Caco-2 (cell line): ENCODE results near the gene ZNF653. TPM values are rescaled to one million over a fixed set of nuclear protein-coding genes. Genes with fewer than 3 reads are reported as not detected.

Experiments
- BruUV-seq: library from RNA; stranded (reverse); fragments of 400-500 nt; replicated peaks from 2 replicates; lab custom pipeline; 2021; lab: Mats Ljungman, UMichigan
- CTCF ChIA-PET: fragments of 300-600 bp; sonication (Branson Sonifier 250); formaldehyde crosslinking; loops from one replicate; lab custom pipeline; 2022; ENCODE audit warnings: antibody characterized with exemption; lab: Charles Lee
- POLR2A ChIA-PET: fragments of 300-600 bp; sonication (Branson Sonifier 250); formaldehyde crosslinking; loops from one replicate; lab custom pipeline; 2022; ENCODE audit warnings: antibody characterized with exemption; lab: Charles Lee
- DNase-seq, 2 experiments: peaks; one replicate each; pipeline versions ENCODE4 v3.0.0 to v3.0.0-alpha.2; 2020 to 2022
- H3K27me3 ChIP-seq: replicated peaks from 2 replicates; pipeline ENCODE4 v1.6.0; 2011; ENCODE audit warnings: low read length; ENCODE audit not compliant: control insufficient read depth, insufficient read depth
- H3K36me3 ChIP-seq: 2 replicates; pipeline ENCODE4 v1.5.1; 2011; ENCODE audit warnings: low read length; ENCODE audit not compliant: control insufficient read depth, insufficient read depth
- H3K4me1 ChIP-seq: fragments of 250-450 bp; sonication (Bioruptor Pico); 2 replicates; pipeline ENCODE4 v1.5.1; 2020; ENCODE audit warnings: mild to moderate bottlenecking
- H3K4me3 ChIP-seq: 2 replicates; pipeline ENCODE4 v1.5.1; 2011; ENCODE audit warnings: low read depth, mild to moderate bottlenecking, control low read depth, low read length
- H3K9me3 ChIP-seq: fragments of 250-450 bp; sonication (Bioruptor Pico); 2 replicates; pipeline ENCODE4 v1.5.1; 2020; ENCODE audit warnings: mild to moderate bottlenecking, moderate library complexity
- H3K27ac Mint-ChIP-seq: one replicate; pipeline ENCODE4 v1.8.0; 2022; ENCODE audit warnings: mixed read lengths; ENCODE audit not compliant: unreplicated experiment
- H3K27me3 Mint-ChIP-seq: one replicate; pipeline ENCODE4 v1.8.0; 2022; ENCODE audit warnings: mixed read lengths; ENCODE audit not compliant: insufficient read depth, unreplicated experiment
- H3K36me3 Mint-ChIP-seq: one replicate; pipeline ENCODE4 v1.8.0; 2022; ENCODE audit warnings: mild to moderate bottlenecking, mixed read lengths; ENCODE audit not compliant: insufficient read depth, unreplicated experiment
- H3K4me1 Mint-ChIP-seq: one replicate; pipeline ENCODE4 v1.8.0; 2022; ENCODE audit warnings: low read depth, mixed read lengths; ENCODE audit not compliant: unreplicated experiment
- H3K4me3 Mint-ChIP-seq: one replicate; pipeline ENCODE4 v1.8.0; 2022; ENCODE audit warnings: mild to moderate bottlenecking, moderate library complexity, mixed read lengths; ENCODE audit not compliant: unreplicated experiment
- H3K9me3 Mint-ChIP-seq: one replicate; pipeline ENCODE4 v1.8.0; 2022; ENCODE audit warnings: mixed read lengths; ENCODE audit not compliant: unreplicated experiment
- CTCF ChIP-seq, 2 experiments: fragments of 200-600 bp in 1 of 2; IDR thresholded peaks; 1 replicate in 1 of 2; 2 replicates in 1 of 2; pipeline versions ENCODE4 v1.5.1 to v1.8.0; 2011 to 2022; ENCODE audit warnings: antibody characterized with exemption in 1 of 2, control low read depth in 1 of 2, inconsistent platforms in 1 of 2, low read depth in 1 of 2, low read length in 1 of 2, mild to moderate bottlenecking in 1 of 2, moderate library complexity in 1 of 2; ENCODE audit not compliant: insufficient read depth in 1 of 2, severe bottlenecking in 1 of 2, unreplicated experiment in 1 of 2
- intact Hi-C: fragments of 100-400 bp; cut with micrococcal nuclease; formaldehyde crosslinking; loops from one replicate; pipeline ENCODE4 v1.10.0; 2022; ENCODE audit not compliant: unreplicated experiment
- total RNA-seq: library from RNA; stranded (reverse); gene quantifications from 2 replicates; pipeline ENCODE4 v1.2.3, GENCODE V29; 2022

The ZNF653 gene
- total RNA-seq, 1 experiment from 2014 or later: 6.1 TPM

GRCh38 chr19:11481534-11482383, 23.9 kb downstream of the ZNF653 start:
- Mint-ChIP-seq H3K36me3 (peaks cover 20% of the 10 kb centered on the region), H3K9me3 (no peaks in the 10 kb centered on the region), H3K27ac (peak overlapping the region; percentile 19), H3K4me3 (peak overlapping the region; percentile 71), H3K4me1 (no peaks in the 10 kb centered on the region), H3K27me3 (peaks cover 9% of the 10 kb centered on the region)
- peak overlapping the region; percentile 45 for H3K4me3 ChIP-seq
- TF ChIP-seq CTCF (IDR thresholded peaks at IDR 0.05; ENCODE audit: insufficient read depth in 1 of 2, low read depth in 1 of 2, low read length in 1 of 2, severe bottlenecking in 1 of 2, unreplicated experiment in 1 of 2): no peak
- no TSS peak for BruUV-seq
- peak; percentile 87 to 89 for DNase-seq
- CTCF ChIA-PET: interaction anchor here (0.5 to 1.7 kb wide), 13 partner anchors 8 to 171 kb away, joined by 3 to 42 read pairs (median 5); partner anchors contain the start of genes ECSIT, ODAD3, PRKCSH and SWSAP1
- H3K27me3 ChIP-seq: no peaks in the 10 kb centered on the region; the same call in 1 of the 2 replicates
- H3K4me1 ChIP-seq: peaks cover 16% of the 10 kb centered on the region
- no peaks in the 10 kb centered on the region for H3K9me3 ChIP-seq
- intact Hi-C loops: loop anchor here (1.0 kb wide), 2 partner anchors 100 to 188 kb away; no protein-coding TSS in a partner anchor
- H3K36me3 ChIP-seq: no peaks in the 10 kb centered on the region
- POLR2A ChIA-PET: interaction anchor here (1.0 to 1.6 kb wide), 5 partner anchors 9 to 107 kb away, joined by 3 to 7 read pairs (median 5); partner anchors contain the start of genes RGL3 and SWSAP1

DNA sequence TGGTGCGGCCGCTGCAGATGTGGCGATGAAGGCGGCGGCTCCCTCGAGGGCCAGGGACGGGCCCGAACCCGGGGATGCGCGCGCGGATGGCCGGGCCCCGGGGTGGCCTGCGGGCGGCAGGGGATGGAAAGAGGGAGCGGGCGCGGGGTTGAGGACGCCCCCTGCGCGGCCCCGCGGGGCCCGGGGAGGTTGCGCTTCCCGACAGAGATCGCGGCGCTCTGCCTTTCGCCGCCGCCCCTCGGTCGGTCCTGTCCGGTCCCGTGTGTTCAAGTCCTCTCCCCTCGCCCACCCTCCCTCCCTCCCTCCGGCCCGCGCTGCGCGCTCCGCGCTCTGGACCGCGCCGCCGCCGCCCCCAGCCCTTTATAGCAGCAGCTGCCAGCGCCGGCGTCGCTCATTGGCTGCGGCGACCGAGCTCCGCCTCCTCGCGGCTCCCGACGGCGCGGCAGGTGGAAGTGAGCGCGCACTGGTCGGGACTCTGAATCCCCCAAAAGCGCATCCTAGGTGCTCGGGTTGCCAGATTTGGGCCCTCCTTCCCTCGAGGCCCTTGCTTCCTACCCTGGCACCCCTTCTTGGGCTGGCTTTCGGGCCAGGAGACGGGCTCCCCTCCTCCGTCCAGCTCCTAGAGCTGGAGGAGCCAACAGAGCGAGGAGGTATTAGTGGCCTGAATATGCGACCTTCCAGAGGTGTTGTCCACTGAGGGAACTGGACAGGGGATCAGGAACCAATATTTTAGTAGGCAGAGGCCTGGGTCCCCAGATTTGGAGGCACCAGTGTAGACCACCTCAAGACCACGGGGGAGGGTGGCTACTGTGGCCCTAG, 24.7 kb downstream of the ZNF653 start, which contains the start of gene ELAVL3:
TSS of gene ELAVL3 (minus strand) at position 332 of the 819 bp plus-strand sequence. CDS start 438 bp downstream, outside the sequence.
- Histone ChIP-seq H3K4me3 (peak within 1 kb of the TSS; percentile 45), H3K27me3 (no peaks in the 10 kb centered on the region; the same call in 1 of the 2 replicates), H3K36me3 (no peaks in the 10 kb centered on the region), H3K9me3 (no peaks in the 10 kb centered on the region), H3K4me1 (peaks cover 16% of the 10 kb centered on the region)
- no TSS peak for BruUV-seq
- intact Hi-C loops: no loop called here
- Mint-ChIP-seq H3K9me3 (no peaks in the 10 kb centered on the region), H3K36me3 (peaks cover 20% of the 10 kb centered on the region), H3K27ac (peak within 1 kb of the TSS; percentile 19), H3K27me3 (peaks cover 9% of the 10 kb centered on the region), H3K4me3 (peak within 1 kb of the TSS; percentile 71), H3K4me1 (no peaks in the 10 kb centered on the region)
- no peak for TF ChIP-seq CTCF (IDR thresholded peaks at IDR 0.05; ENCODE audit: insufficient read depth in 1 of 2, low read depth in 1 of 2, low read length in 1 of 2, severe bottlenecking in 1 of 2, unreplicated experiment in 1 of 2)
- ChIA-PET CTCF (no interaction called here), POLR2A (no interaction called here)
- no peak for DNase-seq
